Skeletal muscle tissue (tissue), 4 donors: Measurements from ENCODE around the gene NEDD4L. TPM values are rescaled to one million over a fixed set of nuclear protein-coding genes. Genes with fewer than 3 reads are reported as not detected.
"Not testable (repeated sequence)": the region's sequence is repeated elsewhere in the genome, so short reads cannot be mapped to it uniquely, and the experiment has no call there.

ENCODE experiments used
- H3K27ac ChIP-seq: one replicate; pipeline ENCODE4 v1.7.0; 2013; ENCODE audit warnings: mild to moderate bottlenecking, low read depth, low read length, inconsistent platforms
- H3K27me3 ChIP-seq, 3 donors: one replicate each; pipeline ENCODE4 v1.7.0; 2013; ENCODE audit warnings: low read length in 3 of 3; ENCODE audit not compliant: control insufficient read depth in 3 of 3, insufficient read depth in 3 of 3
- H3K36me3 ChIP-seq, 3 donors: one replicate each; pipeline ENCODE4 v1.7.0; 2013; ENCODE audit warnings: low read length in 3 of 3; ENCODE audit not compliant: control insufficient read depth in 3 of 3, insufficient read depth in 3 of 3
- H3K4me1 ChIP-seq, 3 donors: one replicate each; pipeline ENCODE4 v1.7.0; 2013; ENCODE audit warnings: low read length in 3 of 3, mild to moderate bottlenecking in 3 of 3; ENCODE audit not compliant: control insufficient read depth in 3 of 3, insufficient read depth in 3 of 3
- H3K4me3 ChIP-seq, 3 donors: one replicate each; pipeline ENCODE4 v1.7.0; 2013; ENCODE audit warnings: low read length in 3 of 3
- H3K9ac ChIP-seq, 3 donors: one replicate each; pipeline ENCODE4 v1.7.0; 2013; ENCODE audit warnings: low read length in 3 of 3, mild to moderate bottlenecking in 3 of 3, moderate library complexity in 2 of 3, low read depth in 1 of 3
- H3K9me3 ChIP-seq, 3 donors: one replicate each; pipeline ENCODE4 v1.7.0; 2013; ENCODE audit warnings: low read length in 3 of 3; ENCODE audit not compliant: control insufficient read depth in 3 of 3
- total RNA-seq: library from RNA; depleted of rRNA; stranded (reverse); fragments of >200 nt; gene quantifications from one replicate; pipeline ENCODE4 v1.2.3, GENCODE V29; 2014
- donor health status: Osteomylitis.

The NEDD4L gene
- total RNA-seq, 1 donor from 2014 or later = 34.4 TPM

GRCh38 chr18:58263055-58263957 is 219.3 kb downstream of the NEDD4L start:
- H3K4me1 ChIP-seq = peaks cover 17 to 36% (median 35%) of the 10 kb centered on the region in 3 donors
- H3K36me3 ChIP-seq = no peaks in the 10 kb centered on the region
- peak overlapping the region in 1 of 3 donors; percentile 29 for H3K4me3 ChIP-seq
- peak overlapping the region; percentile 23 to 64 (median 47) for H3K9ac ChIP-seq
- peak overlapping the region; percentile 43 for H3K27ac ChIP-seq
- H3K9me3 ChIP-seq = no peaks in the 10 kb centered on the region
- no peaks in the 10 kb centered on the region for H3K27me3 ChIP-seq

GRCh38 chr18:58264075-58264474 is 220.0 kb downstream of the NEDD4L start:
- Histone ChIP-seq H3K4me3 (no peak overlapping the region), H3K4me1 (peaks cover 25 to 43% (median 43%) of the 10 kb centered on the region in 3 donors), H3K36me3 (no peaks in the 10 kb centered on the region), H3K27me3 (no peaks in the 10 kb centered on the region), H3K27ac (no peak overlapping the region), H3K9ac (no peak overlapping the region), H3K9me3 (no peaks in the 10 kb centered on the region)

GRCh38 chr18:58264840-58265239 is 220.8 kb downstream of the NEDD4L start:
- Histone ChIP-seq H3K36me3 (no peaks in the 10 kb centered on the region), H3K27ac (no peak overlapping the region), H3K27me3 (no peaks in the 10 kb centered on the region), H3K9ac (peak overlapping the region in 1 of 3 donors; percentile 8), H3K4me3 (peak overlapping the region in 1 of 3 donors; percentile 8), H3K4me1 (peaks cover 27 to 44% (median 42%) of the 10 kb centered on the region in 3 donors), H3K9me3 (no peaks in the 10 kb centered on the region)

- not testable (repeated sequence) for H3K27ac ChIP-seq, H3K36me3 ChIP-seq
- H3K4me1 ChIP-seq = peaks cover 27 to 44% (median 38%) of the 10 kb centered on the region in 3 donors
Observed at GRCh38 chr18:58265489-58265888, 221.5 kb downstream of the NEDD4L start.

GRCh38 chr18:58266291-58266690 is 222.3 kb downstream of the NEDD4L start:
- H3K4me1 ChIP-seq = peaks cover 25 to 44% (median 35%) of the 10 kb centered on the region in 3 donors
- H3K9ac ChIP-seq = no peak overlapping the region
- no peak overlapping the region for H3K27ac ChIP-seq
- H3K4me3 ChIP-seq = no peak overlapping the region
- H3K27me3 ChIP-seq = no peaks in the 10 kb centered on the region
- H3K36me3 ChIP-seq = no peaks in the 10 kb centered on the region
- H3K9me3 ChIP-seq = no peaks in the 10 kb centered on the region

More at GRCh38 chr18:58265489-58265888, 221.5 kb downstream of the NEDD4L start:
- H3K9ac ChIP-seq, H3K4me3 ChIP-seq, H3K27me3 ChIP-seq, H3K9me3 ChIP-seq: not testable (repeated sequence)

GRCh38 chr18:58267493-58267892 is 223.5 kb downstream of the NEDD4L start:
- Histone ChIP-seq H3K27me3 (no peaks in the 10 kb centered on the region), H3K9ac (no peak overlapping the region), H3K4me3 (no peak overlapping the region), H3K27ac (no peak overlapping the region), H3K36me3 (no peaks in the 10 kb centered on the region), H3K4me1 (peaks cover 25 to 38% (median 35%) of the 10 kb centered on the region in 3 donors), H3K9me3 (no peaks in the 10 kb centered on the region)

GRCh38 chr18:58268849-58269248 is 224.8 kb downstream of the NEDD4L start:
- Histone ChIP-seq H3K4me3 (no peak overlapping the region), H3K27ac (peak overlapping the region; percentile 51), H3K4me1 (peaks cover 29 to 44% (median 35%) of the 10 kb centered on the region in 3 donors), H3K9ac (no peak overlapping the region), H3K9me3 (no peaks in the 10 kb centered on the region), H3K36me3 (no peaks in the 10 kb centered on the region), H3K27me3 (no peaks in the 10 kb centered on the region)

GRCh38 chr18:58269931-58270330 is 225.9 kb downstream of the NEDD4L start:
- H3K4me1 ChIP-seq = peaks cover 21 to 35% (median 28%) of the 10 kb centered on the region in 3 donors
- no peaks in the 10 kb centered on the region for H3K27me3 ChIP-seq
- H3K9ac ChIP-seq = no peak overlapping the region
- no peak overlapping the region for H3K4me3 ChIP-seq
- H3K9me3 ChIP-seq = no peaks in the 10 kb centered on the region
- H3K27ac ChIP-seq = no peak overlapping the region
- no peaks in the 10 kb centered on the region for H3K36me3 ChIP-seq

- Histone ChIP-seq H3K9me3 (no peaks in the 10 kb centered on the region), H3K27me3 (no peaks in the 10 kb centered on the region), H3K4me3 (no peak overlapping the region), H3K27ac (no peak overlapping the region), H3K36me3 (no peaks in the 10 kb centered on the region), H3K4me1 (peaks cover 20 to 33% (median 28%) of the 10 kb centered on the region in 3 donors), H3K9ac (no peak overlapping the region)
Observed at GRCh38 chr18:58270396-58270795, 226.4 kb downstream of the NEDD4L start.

GRCh38 chr18:58271770-58272169 is 227.7 kb downstream of the NEDD4L start:
- H3K27me3 ChIP-seq = no peaks in the 10 kb centered on the region
- no peaks in the 10 kb centered on the region for H3K9me3 ChIP-seq
- no peak overlapping the region for H3K27ac ChIP-seq
- H3K4me1 ChIP-seq = peaks cover 26 to 39% (median 30%) of the 10 kb centered on the region in 3 donors
- no peak overlapping the region for H3K9ac ChIP-seq
- H3K36me3 ChIP-seq = no peaks in the 10 kb centered on the region
- no peak overlapping the region for H3K4me3 ChIP-seq
